GM18498 (cell line): ENCODE results near the gene KLHL17.
"Not testable (repeated sequence)": the region's sequence is repeated elsewhere in the genome, so short reads cannot be mapped to it uniquely, and the experiment has no call there.

Source experiments
- ATAC-seq: cut with Tn5 transposase; IDR thresholded peaks from one replicate; pipeline ENCODE4 v1.9.1; 2021; ENCODE audit warnings: mild to moderate bottlenecking, moderate library complexity; ENCODE audit not compliant: unreplicated experiment

The KLHL17 gene

DNA sequence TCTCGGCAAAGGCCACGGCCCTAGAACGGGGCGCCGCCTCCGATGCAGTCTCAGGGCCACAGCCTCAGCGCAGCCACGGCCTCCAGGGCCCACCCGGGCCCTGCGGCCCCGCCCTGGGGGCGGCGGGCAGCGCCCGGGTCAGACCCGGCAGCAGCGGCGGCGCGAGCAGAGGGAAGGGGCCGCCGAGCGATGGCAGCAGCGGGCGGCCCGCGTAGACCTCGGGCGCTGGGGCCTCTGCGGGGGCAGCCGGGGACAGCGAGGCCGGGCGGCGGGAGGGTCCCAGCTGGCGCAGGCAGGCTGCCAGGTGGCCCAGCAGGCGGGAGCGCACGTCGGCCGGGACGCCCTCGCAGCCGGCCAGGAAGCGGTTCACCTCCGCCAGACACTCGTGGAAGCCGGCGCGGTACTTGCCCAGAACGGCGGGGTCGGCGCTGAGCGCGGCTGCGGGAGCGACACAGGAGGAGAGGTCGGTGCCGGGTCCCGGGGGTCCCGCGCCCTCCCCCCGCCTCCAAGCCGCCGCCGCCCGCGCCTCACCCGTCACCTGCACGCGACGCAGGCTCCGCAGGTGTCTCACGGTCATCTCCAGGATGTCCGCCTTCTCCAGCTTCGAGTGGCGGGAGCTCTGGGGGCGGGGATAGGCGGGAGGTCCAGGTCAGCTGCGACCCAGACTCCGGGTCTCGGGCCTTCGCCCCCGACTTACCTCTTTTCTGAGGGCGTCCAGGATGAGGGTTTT, 38.8 kb downstream of the KLHL17 start:
- ATAC-seq = no peak

GRCh38 chr1:999725-1000356, 39.5 kb downstream of the KLHL17 start, which contains the start of gene HES4:
Gene HES4, minus strand, starts transcription at chr1:1000097. Its CDS starts 124 bp downstream, at chr1:999973.
- ATAC-seq = no peak

DNA sequence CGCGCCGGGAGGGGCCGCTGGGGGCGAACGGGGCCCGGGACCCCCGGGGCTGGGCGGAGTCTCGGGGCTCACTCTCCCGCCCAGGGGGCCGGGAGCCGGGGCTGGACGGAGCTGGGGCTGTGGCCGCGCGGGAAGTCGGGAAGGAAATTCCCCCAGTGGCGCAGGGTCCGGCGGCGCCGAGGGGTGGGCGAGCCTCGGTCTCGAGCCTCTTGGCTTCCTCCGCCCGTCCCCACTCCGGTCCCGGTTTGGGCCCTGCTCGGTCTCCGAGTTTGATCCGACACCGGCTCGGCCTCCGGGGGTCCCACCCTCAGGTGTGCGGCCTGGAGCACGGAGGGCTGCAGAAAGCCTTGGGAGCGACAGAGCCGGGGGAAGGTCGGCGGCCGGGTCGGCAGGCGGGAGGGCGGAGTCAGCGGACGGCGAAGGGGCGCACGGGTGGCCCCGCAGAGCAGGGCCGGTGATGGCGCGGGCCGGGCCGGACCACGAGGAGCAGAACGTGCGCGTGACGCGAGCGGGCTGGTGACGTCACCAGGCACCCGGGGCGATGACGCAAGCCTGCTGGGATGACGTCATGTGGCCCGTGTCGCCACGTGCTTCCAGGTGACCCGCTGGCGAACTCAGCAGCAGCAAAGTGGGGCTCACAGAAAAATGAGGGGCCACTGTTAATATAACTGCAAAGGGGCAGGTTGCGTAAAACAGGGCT, 40.1 kb downstream of the KLHL17 start:
- ATAC-seq = no peak

GRCh38 chr1:1001057-1001783, 40.8 kb downstream of the KLHL17 start:
- ATAC-seq = no peak

DNA sequence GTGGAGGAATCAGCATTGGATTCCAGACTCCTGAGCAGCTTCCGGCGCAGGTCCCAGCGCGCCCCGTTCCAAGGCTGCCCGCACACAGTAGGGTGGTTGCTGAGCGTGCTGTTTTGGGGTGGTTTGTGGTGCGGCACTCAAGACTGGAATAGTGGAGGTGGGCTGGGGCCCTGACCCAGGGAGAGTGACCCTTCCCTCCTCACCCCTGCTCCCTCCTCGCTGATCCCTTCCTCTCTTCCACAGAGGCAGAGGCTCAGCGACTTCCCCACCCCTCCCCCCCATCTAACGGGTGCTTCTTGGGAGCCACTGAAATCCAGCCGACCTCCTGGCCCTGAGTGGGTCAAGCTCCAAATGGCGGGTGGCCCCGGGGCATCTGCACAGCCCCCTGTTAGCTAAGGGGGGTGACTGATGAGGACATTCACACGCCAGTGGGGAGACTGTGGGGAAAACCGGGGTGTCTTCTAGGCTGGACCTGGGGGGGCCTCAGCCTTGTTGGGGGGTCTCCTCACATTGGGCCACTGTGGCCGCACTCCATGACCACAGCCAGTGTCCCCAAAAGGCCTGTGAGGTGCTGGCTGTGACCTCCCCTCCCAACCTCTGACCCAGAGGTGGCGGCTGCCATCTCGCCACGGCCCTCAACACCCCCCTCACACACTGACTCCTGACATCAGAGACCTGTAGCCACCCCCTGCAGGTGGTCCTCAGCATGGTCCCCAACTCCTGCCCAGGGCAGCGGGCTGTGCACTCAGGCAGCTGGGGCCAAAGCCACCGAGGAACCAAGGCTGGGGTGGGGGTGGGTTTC, 43.4 kb downstream of the KLHL17 start:
- ATAC-seq = no peak

- ATAC-seq = no peak
Measured at GRCh38 chr1:1004420-1004779, 44.0 kb downstream of the KLHL17 start.

GRCh38 chr1:1004780-1005697, 44.7 kb downstream of the KLHL17 start:
- ATAC-seq = no peak

- no peak for ATAC-seq
Measured at GRCh38 chr1:1005774-1006304, 45.5 kb downstream of the KLHL17 start.

DNA sequence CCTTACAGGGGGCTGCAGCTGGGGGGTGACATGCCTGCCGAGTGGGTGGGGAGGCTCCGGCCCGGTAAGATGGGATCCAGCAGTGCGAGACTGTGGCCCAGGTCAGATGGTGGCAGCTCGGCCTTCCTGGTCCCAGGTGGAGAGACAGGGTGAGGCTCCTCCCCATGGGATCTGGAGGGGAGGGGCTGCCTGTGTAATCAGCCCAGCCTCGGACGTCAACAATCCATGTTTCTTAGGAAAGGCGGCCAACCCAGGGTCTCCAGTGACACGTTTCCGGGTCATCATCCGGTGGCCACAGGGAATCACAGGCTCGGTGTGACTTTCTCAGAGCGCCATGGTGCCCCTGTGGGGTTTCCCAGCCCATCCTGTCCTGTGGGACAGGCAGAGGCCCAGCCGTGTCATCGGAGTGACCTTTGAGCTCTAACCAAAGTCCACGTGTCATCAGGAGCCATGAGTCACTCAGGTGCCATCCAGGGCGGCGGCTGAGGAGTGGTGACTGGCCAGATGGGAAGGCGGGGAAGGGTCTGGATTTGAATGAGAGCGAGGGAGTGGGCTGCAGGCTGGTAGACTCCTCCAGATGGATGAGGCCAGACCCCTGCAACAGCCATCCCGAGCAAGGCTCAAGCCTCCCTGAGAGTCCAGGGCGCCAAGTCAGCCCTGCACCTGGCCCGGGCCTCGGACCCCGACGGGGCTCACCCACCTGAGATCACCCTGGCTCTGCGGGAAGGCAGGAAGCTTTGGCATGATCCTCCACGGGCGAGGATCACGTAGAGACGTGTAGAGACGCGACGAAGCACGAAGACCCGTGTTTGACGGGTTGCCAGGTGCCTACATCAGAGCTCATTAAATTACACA, 46.1 kb downstream of the KLHL17 start:
- no peak for ATAC-seq

GRCh38 chr1:1010131-1010530, 49.7 kb downstream of the KLHL17 start:
- not testable (repeated sequence) for ATAC-seq

- ATAC-seq = no peak
Measured at GRCh38 chr1:1011396-1011949, 51.1 kb downstream of the KLHL17 start.

DNA sequence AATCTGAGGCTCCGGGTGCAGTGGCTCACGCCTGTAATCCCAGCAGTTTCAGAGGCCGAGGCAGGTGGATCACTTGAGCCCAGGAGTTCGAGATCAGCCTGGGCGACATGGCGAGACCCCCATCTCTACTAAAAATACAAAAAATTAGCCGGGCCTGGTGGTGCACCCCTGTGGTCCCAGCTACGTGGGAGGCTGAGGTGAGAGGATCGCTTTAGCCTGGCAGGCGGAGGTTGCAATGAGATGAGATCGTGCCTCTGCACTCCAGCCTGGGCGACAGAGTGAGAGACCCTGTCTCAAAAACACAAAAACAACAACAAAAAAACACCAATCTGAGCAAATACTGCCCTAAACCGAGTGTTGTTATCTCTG, 52.3 kb downstream of the KLHL17 start:
- ATAC-seq = peak; percentile 4

DNA sequence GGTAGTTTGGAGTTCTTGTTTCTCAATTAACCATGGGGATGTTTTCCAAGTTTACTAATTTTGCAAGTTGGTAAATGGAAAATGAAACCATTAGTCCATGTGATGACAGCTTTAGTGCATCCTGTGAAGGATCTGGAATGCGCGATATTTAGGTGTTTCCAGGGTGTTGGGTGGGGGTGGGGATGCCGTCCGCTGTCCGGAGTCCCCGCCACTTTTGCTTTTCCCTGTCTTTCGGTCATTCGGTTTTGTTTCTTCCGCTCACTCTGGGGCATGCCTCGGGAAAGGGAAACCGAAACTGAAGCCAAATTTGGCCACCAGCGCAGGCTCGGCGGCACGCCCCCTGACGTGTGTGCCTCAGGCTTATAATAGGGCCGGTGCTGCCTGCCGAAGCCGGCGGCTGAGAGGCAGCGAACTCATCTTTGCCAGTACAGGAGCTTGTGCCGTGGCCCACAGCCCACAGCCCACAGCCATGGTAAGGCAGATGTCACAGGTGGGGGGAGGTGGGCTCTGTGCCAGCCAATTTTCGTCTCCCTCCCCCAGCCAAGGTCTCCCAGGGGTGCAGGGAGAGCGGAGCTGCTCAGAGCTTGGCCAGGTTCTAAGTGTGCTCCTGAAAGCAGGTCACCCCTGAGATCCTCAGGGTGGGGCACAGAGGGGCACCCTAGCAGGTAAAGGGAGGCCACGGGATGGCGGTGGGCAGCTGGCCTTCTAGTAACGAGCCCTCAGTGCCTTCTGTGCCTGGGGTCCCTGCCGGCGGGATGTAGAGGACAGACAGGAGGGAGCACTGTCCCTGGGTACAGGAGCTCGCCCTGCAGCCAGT, 52.9 kb downstream of the KLHL17 start, which contains the start of gene ISG15:
TSS of gene ISG15 (plus strand) at position 393 of the 817 bp plus-strand sequence. CDS start at position 470, 77 bp downstream.
- peak; percentile 81 for ATAC-seq

- ATAC-seq = no peak
Measured at GRCh38 chr1:1013922-1014648, 53.7 kb downstream of the KLHL17 start.

DNA sequence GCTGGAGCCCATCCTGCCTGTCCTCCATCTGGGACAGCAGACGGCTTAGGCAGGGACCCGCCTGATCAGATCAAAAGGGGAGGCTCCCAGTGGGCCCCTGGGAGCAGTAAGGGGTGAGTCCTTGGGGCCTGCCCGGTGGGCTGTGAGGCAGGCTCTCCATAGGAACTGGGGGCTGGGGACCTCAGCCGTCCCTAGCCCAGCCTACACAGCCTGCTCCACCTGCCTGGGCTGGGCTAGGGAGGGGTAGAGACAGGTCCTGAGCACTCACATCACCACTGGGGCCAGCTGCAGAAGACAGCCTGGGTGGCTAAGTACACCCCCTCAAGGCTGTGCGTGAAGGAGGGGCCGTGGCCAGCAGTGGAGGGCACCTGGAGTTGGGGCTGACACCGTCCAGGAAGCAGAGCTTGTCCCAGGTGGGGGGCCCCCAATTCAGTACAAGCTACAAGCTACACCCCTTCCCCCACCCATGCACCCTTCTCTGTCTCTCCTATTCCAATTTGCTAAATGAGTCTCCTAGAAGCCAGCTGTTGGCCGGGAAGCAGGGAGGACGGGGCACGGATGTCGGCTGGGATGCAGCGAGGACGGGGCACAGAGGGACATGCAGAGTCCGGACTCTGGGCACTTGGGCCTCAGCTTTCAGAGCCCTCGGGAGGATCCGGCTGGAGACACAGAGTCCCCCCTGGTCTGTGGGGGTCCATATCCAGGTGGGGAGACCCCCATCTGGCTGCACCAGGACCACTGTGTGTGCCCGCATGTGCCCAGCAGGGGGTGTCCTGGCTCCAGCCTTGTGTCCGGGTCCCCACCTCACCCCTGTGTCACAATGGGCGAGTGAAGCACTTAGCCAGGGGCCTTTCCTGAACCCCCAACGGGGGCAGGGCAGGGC, 54.7 kb downstream of the KLHL17 start:
- no peak for ATAC-seq
